ENCODE data around the gene CD22. TPM values are rescaled to one million over a fixed set of nuclear protein-coding genes. Genes with fewer than 3 reads are reported as not detected.

Gene CD22
- polyA plus RNA-seq, 2 donors, result 0.71 to 1.2 TPM

- no peak overlapping the region for H3K27ac ChIP-seq (ENCODE audit: low read depth in 2 of 2, low read length in 1 of 2)
- WGBS, 2 donors, result 66 to 73% methylated on average over 12 of the region's 12 CpGs
Observed at GRCh38 chr19:35320065-35320713, 8.8 kb upstream of the CD22 start.

GRCh38 chr19:35321291-35321690, 7.7 kb upstream of the CD22 start:
- no peak overlapping the region for H3K27ac ChIP-seq (ENCODE audit: low read depth in 2 of 2, low read length in 1 of 2)
- WGBS, 2 donors, result 94 to 98% methylated on average over 2 of the region's 2 CpGs

More at GRCh38 chr19:35320065-35320713, 8.8 kb upstream of the CD22 start:
- Histone ChIP-seq H3K9me3 (ENCODE audit: control insufficient read depth in 2 of 2, insufficient read depth in 1 of 2, low read depth in 1 of 2, low read length in 1 of 2) (no peaks in the 10 kb centered on the region), H3K4me1 (ENCODE audit: control insufficient read depth in 2 of 2, insufficient read depth in 2 of 2, low read length in 1 of 2) (no peaks in the 10 kb centered on the region), H3K27me3 (ENCODE audit: control insufficient read depth in 1 of 2, insufficient read depth in 2 of 2, low read length in 2 of 2) (peaks cover 0 to 2% of the 10 kb centered on the region in 2 donors), H3K4me3 (ENCODE audit: low read depth in 1 of 2, low read length in 2 of 2) (no peak overlapping the region), H3K36me3 (ENCODE audit: control insufficient read depth in 2 of 2, insufficient read depth in 2 of 2, low read length in 1 of 2) (no peaks in the 10 kb centered on the region)

GRCh38 chr19:35322014-35322413, 7.0 kb upstream of the CD22 start:
- 92 to 96% methylated on average over 9 of the region's 9 CpGs for WGBS, 2 donors
- no peaks in the 10 kb centered on the region for H3K4me1 ChIP-seq (ENCODE audit: control insufficient read depth in 2 of 2, insufficient read depth in 2 of 2, low read length in 1 of 2)
- H3K9me3 ChIP-seq (ENCODE audit: control insufficient read depth in 2 of 2, insufficient read depth in 1 of 2, low read depth in 1 of 2, low read length in 1 of 2), result no peaks in the 10 kb centered on the region
- no peaks in the 10 kb centered on the region for H3K36me3 ChIP-seq (ENCODE audit: control insufficient read depth in 2 of 2, insufficient read depth in 2 of 2, low read length in 1 of 2)
- H3K27me3 ChIP-seq (ENCODE audit: control insufficient read depth in 1 of 2, insufficient read depth in 2 of 2, low read length in 2 of 2), result peaks cover 0 to 2% of the 10 kb centered on the region in 2 donors
- H3K4me3 ChIP-seq (ENCODE audit: low read depth in 1 of 2, low read length in 2 of 2), result no peak overlapping the region
- no peak overlapping the region for H3K27ac ChIP-seq (ENCODE audit: low read depth in 2 of 2, low read length in 1 of 2)

More at GRCh38 chr19:35321291-35321690, 7.7 kb upstream of the CD22 start:
- H3K27me3 ChIP-seq (ENCODE audit: control insufficient read depth in 1 of 2, insufficient read depth in 2 of 2, low read length in 2 of 2), result peaks cover 0 to 2% of the 10 kb centered on the region in 2 donors
- H3K4me3 ChIP-seq (ENCODE audit: low read depth in 1 of 2, low read length in 2 of 2), result no peak overlapping the region
- H3K36me3 ChIP-seq (ENCODE audit: control insufficient read depth in 2 of 2, insufficient read depth in 2 of 2, low read length in 1 of 2), result no peaks in the 10 kb centered on the region
- H3K9me3 ChIP-seq (ENCODE audit: control insufficient read depth in 2 of 2, insufficient read depth in 1 of 2, low read depth in 1 of 2, low read length in 1 of 2), result no peaks in the 10 kb centered on the region
- H3K4me1 ChIP-seq (ENCODE audit: control insufficient read depth in 2 of 2, insufficient read depth in 2 of 2, low read length in 1 of 2), result no peaks in the 10 kb centered on the region

GRCh38 chr19:35327642-35328041, 1.3 kb upstream of the CD22 start:
- Histone ChIP-seq H3K27me3 (ENCODE audit: control insufficient read depth in 1 of 2, insufficient read depth in 2 of 2, low read length in 2 of 2) (no peaks in the 10 kb centered on the region), H3K4me3 (ENCODE audit: low read depth in 1 of 2, low read length in 2 of 2) (no peak overlapping the region), H3K9me3 (ENCODE audit: control insufficient read depth in 2 of 2, insufficient read depth in 1 of 2, low read depth in 1 of 2, low read length in 1 of 2) (no peaks in the 10 kb centered on the region), H3K27ac (ENCODE audit: low read depth in 2 of 2, low read length in 1 of 2) (no peak overlapping the region), H3K4me1 (ENCODE audit: control insufficient read depth in 2 of 2, insufficient read depth in 2 of 2, low read length in 1 of 2) (no peaks in the 10 kb centered on the region), H3K36me3 (ENCODE audit: control insufficient read depth in 2 of 2, insufficient read depth in 2 of 2, low read length in 1 of 2) (no peaks in the 10 kb centered on the region)
- 61 to 68% methylated on average over 4 of the region's 4 CpGs for WGBS, 2 donors

- WGBS, 2 donors, result 66 to 71% methylated on average over 4 of the region's 4 CpGs
- no peaks in the 10 kb centered on the region for H3K36me3 ChIP-seq (ENCODE audit: control insufficient read depth in 2 of 2, insufficient read depth in 2 of 2, low read length in 1 of 2)
- no peak overlapping the region for H3K4me3 ChIP-seq (ENCODE audit: low read depth in 1 of 2, low read length in 2 of 2)
- no peaks in the 10 kb centered on the region for H3K9me3 ChIP-seq (ENCODE audit: control insufficient read depth in 2 of 2, insufficient read depth in 1 of 2, low read depth in 1 of 2, low read length in 1 of 2)
- H3K27me3 ChIP-seq (ENCODE audit: control insufficient read depth in 1 of 2, insufficient read depth in 2 of 2, low read length in 2 of 2), result no peaks in the 10 kb centered on the region
- H3K4me1 ChIP-seq (ENCODE audit: control insufficient read depth in 2 of 2, insufficient read depth in 2 of 2, low read length in 1 of 2), result no peaks in the 10 kb centered on the region
- H3K27ac ChIP-seq (ENCODE audit: low read depth in 2 of 2, low read length in 1 of 2), result no peak overlapping the region
Observed at GRCh38 chr19:35329323-35329722, 336 bp downstream of the CD22 start.

GRCh38 chr19:35330475-35330874, 1.5 kb downstream of the CD22 start:
- H3K27me3 ChIP-seq (ENCODE audit: control insufficient read depth in 1 of 2, insufficient read depth in 2 of 2, low read length in 2 of 2), result no peaks in the 10 kb centered on the region

GRCh38 chr19:35331551-35332214, 2.7 kb downstream of the CD22 start:
- WGBS, 2 donors, result 80 to 86% methylated on average over 14 of the region's 14 CpGs
- Histone ChIP-seq H3K9me3 (ENCODE audit: control insufficient read depth in 2 of 2, insufficient read depth in 1 of 2, low read depth in 1 of 2, low read length in 1 of 2) (no peaks in the 10 kb centered on the region), H3K27ac (ENCODE audit: low read depth in 2 of 2, low read length in 1 of 2) (no peak overlapping the region), H3K27me3 (ENCODE audit: control insufficient read depth in 1 of 2, insufficient read depth in 2 of 2, low read length in 2 of 2) (no peaks in the 10 kb centered on the region), H3K4me1 (ENCODE audit: control insufficient read depth in 2 of 2, insufficient read depth in 2 of 2, low read length in 1 of 2) (no peaks in the 10 kb centered on the region), H3K36me3 (ENCODE audit: control insufficient read depth in 2 of 2, insufficient read depth in 2 of 2, low read length in 1 of 2) (no peaks in the 10 kb centered on the region), H3K4me3 (ENCODE audit: low read depth in 1 of 2, low read length in 2 of 2) (no peak overlapping the region)

More at GRCh38 chr19:35330475-35330874, 1.5 kb downstream of the CD22 start:
- no peak overlapping the region for H3K27ac ChIP-seq (ENCODE audit: low read depth in 2 of 2, low read length in 1 of 2)
- H3K9me3 ChIP-seq (ENCODE audit: control insufficient read depth in 2 of 2, insufficient read depth in 1 of 2, low read depth in 1 of 2, low read length in 1 of 2), result no peaks in the 10 kb centered on the region
- H3K4me1 ChIP-seq (ENCODE audit: control insufficient read depth in 2 of 2, insufficient read depth in 2 of 2, low read length in 1 of 2), result no peaks in the 10 kb centered on the region
- WGBS, 2 donors, result 57 to 60% methylated on average over 7 of the region's 7 CpGs
- no peak overlapping the region for H3K4me3 ChIP-seq (ENCODE audit: low read depth in 1 of 2, low read length in 2 of 2)
- no peaks in the 10 kb centered on the region for H3K36me3 ChIP-seq (ENCODE audit: control insufficient read depth in 2 of 2, insufficient read depth in 2 of 2, low read length in 1 of 2)

GRCh38 chr19:35332817-35333216, 3.8 kb downstream of the CD22 start:
- Histone ChIP-seq H3K4me1 (ENCODE audit: control insufficient read depth in 2 of 2, insufficient read depth in 2 of 2, low read length in 1 of 2) (no peaks in the 10 kb centered on the region), H3K4me3 (ENCODE audit: low read depth in 1 of 2, low read length in 2 of 2) (no peak overlapping the region), H3K27me3 (ENCODE audit: control insufficient read depth in 1 of 2, insufficient read depth in 2 of 2, low read length in 2 of 2) (no peaks in the 10 kb centered on the region), H3K36me3 (ENCODE audit: control insufficient read depth in 2 of 2, insufficient read depth in 2 of 2, low read length in 1 of 2) (no peaks in the 10 kb centered on the region), H3K27ac (ENCODE audit: low read depth in 2 of 2, low read length in 1 of 2) (no peak overlapping the region), H3K9me3 (ENCODE audit: control insufficient read depth in 2 of 2, insufficient read depth in 1 of 2, low read depth in 1 of 2, low read length in 1 of 2) (no peaks in the 10 kb centered on the region)
- WGBS, 2 donors, result 67 to 68% methylated on average over 12 of the region's 12 CpGs

GRCh38 chr19:35334144-35334753, 5.3 kb downstream of the CD22 start:
- Histone ChIP-seq H3K27me3 (ENCODE audit: control insufficient read depth in 1 of 2, insufficient read depth in 2 of 2, low read length in 2 of 2) (no peaks in the 10 kb centered on the region), H3K4me1 (ENCODE audit: control insufficient read depth in 2 of 2, insufficient read depth in 2 of 2, low read length in 1 of 2) (no peaks in the 10 kb centered on the region), H3K27ac (ENCODE audit: low read depth in 2 of 2, low read length in 1 of 2) (no peak overlapping the region), H3K4me3 (ENCODE audit: low read depth in 1 of 2, low read length in 2 of 2) (no peak overlapping the region), H3K9me3 (ENCODE audit: control insufficient read depth in 2 of 2, insufficient read depth in 1 of 2, low read depth in 1 of 2, low read length in 1 of 2) (no peaks in the 10 kb centered on the region), H3K36me3 (ENCODE audit: control insufficient read depth in 2 of 2, insufficient read depth in 2 of 2, low read length in 1 of 2) (no peaks in the 10 kb centered on the region)
- WGBS, 2 donors, result 63 to 76% methylated on average over 10 of the region's 10 CpGs
